Activated CD4-positive, alpha-beta T cell treated with anti-CD3 and anti-CD28 coated beads for 36 hours (primary cell): ENCODE measurements around the gene CEP131. TPM values are rescaled to one million over a fixed set of nuclear protein-coding genes. Genes with fewer than 3 reads are reported as not detected.

Experiments
- ATAC-seq: fragments of 200-7000 bp; cut with Tn5 transposase; one replicate; pipeline ENCODE4 v1.10.0; 2021; ENCODE audit warnings: mild to moderate bottlenecking, moderate library complexity
- CTCF ChIA-PET: fragments of 350-600 bp; sonication (Branson Sonifier 250); formaldehyde crosslinking; loops from one replicate; lab custom pipeline; 2021; ENCODE audit warnings: antibody characterized with exemption; lab: Charles Lee
- POLR2A ChIA-PET: fragments of 350-600 bp; sonication (Branson Sonifier 250); formaldehyde crosslinking; loops from one replicate; lab custom pipeline; 2021; ENCODE audit warnings: antibody characterized with exemption, inconsistent platforms; lab: Charles Lee
- DNase-seq: peaks from one replicate; pipeline ENCODE4 v3.0.0-alpha.2; 2020
- H3K27ac Mint-ChIP-seq: one replicate; pipeline ENCODE4 v1.8.0; 2021; ENCODE audit warnings: mixed read lengths
- H3K27me3 Mint-ChIP-seq: one replicate; pipeline ENCODE4 v1.8.0; 2021; ENCODE audit warnings: mixed read lengths
- H3K36me3 Mint-ChIP-seq: one replicate; pipeline ENCODE4 v1.8.0; 2021; ENCODE audit warnings: low read depth, mixed read lengths
- H3K4me1 Mint-ChIP-seq: one replicate; pipeline ENCODE4 v1.8.0; 2021; ENCODE audit warnings: mixed read lengths
- H3K4me3 Mint-ChIP-seq: one replicate; pipeline ENCODE4 v1.8.0; 2021; ENCODE audit warnings: mild to moderate bottlenecking, moderate library complexity, mixed read lengths
- H3K9me3 Mint-ChIP-seq: one replicate; pipeline ENCODE4 v1.8.0; 2021; ENCODE audit warnings: low read depth, mixed read lengths
- intact Hi-C, 2 experiments: fragments of 100-400 bp; cut with DNase I in 1 of 2; cut with micrococcal nuclease in 1 of 2; formaldehyde crosslinking; loops; one replicate each; pipeline versions ENCODE4 v1.14.2 to v1.15.1; 2022 to 2024; cut with DNase I, micrococcal nuclease
- total RNA-seq, 2 experiments: library from RNA; stranded (reverse); gene quantifications; one replicate each; pipeline ENCODE4 v1.2.3, GENCODE V29; 2021

Gene CEP131
- total RNA-seq, 2 experiments from 2014 or later = 7.6 to 9.5 TPM

DNA sequence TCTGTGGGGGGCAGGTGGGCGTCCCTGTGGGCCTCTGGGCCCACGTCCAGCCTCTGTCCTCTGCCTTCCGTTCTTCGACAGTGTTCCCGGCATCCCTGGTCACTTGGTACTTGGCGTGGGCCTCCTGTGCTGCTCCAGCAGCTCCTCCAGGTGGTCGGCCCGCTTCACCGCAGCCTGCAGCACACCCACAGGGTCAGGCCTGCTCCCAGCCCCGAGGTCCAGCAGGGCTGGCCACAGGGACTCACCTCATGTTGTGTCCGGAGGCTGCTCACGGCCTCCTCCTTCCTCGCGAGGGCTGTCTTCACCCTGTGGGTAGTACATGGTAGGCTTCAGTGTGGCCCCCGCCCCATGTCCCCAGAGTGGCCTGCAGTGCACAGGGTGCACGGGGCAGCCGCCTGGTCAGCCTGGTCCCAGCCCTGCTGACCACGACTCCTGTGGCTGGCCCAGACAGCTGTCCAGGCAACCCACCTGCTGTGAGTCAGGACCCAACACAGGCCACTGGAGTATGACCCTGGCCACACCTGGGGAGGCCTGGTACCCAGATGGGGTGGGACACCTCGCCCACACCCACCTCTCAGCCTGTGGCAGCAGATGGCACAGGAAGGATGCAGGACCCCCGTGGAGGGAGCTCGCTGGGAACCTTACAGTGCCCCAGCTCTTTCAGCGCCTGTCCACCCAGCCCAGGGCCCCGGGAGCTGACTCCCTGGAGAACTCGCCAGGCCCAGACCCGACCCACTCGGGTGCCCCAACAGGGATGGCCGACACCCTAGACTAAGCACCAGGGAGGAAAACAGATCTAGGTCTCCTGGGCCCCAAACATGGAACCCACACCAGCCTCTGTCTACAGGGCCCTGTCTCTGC is 32.9 kb downstream of the CEP131 start:
- ChIA-PET CTCF (interaction anchor here (0.6 kb wide), 1 partner anchor 642 kb away, joined by 4 read pairs; no protein-coding TSS in a partner anchor), POLR2A (no interaction called here)
- no peaks in the 10 kb centered on the region for H3K9me3 Mint-ChIP-seq
- no peaks in the 10 kb centered on the region for H3K36me3 Mint-ChIP-seq
- H3K27ac Mint-ChIP-seq = no peak overlapping the region
- H3K4me3 Mint-ChIP-seq = no peak overlapping the region
- ATAC-seq (no peak), DNase-seq (no peak)
- intact Hi-C loops = no loop called here
- H3K27me3 Mint-ChIP-seq = no peaks in the 10 kb centered on the region
- no peaks in the 10 kb centered on the region for H3K4me1 Mint-ChIP-seq

GRCh38 chr17:81189016-81189415 is 33.7 kb downstream of the CEP131 start:
- no peaks in the 10 kb centered on the region for H3K36me3 Mint-ChIP-seq
- no peak overlapping the region for H3K4me3 Mint-ChIP-seq
- H3K27me3 Mint-ChIP-seq = no peaks in the 10 kb centered on the region
- POLR2A ChIA-PET = no interaction called here
- intact Hi-C loops = no loop called here
- ATAC-seq = no peak
- H3K27ac Mint-ChIP-seq = no peak overlapping the region
- H3K4me1 Mint-ChIP-seq = no peaks in the 10 kb centered on the region
- H3K9me3 Mint-ChIP-seq = no peaks in the 10 kb centered on the region
- CTCF ChIA-PET = no interaction called here
- no peak for DNase-seq

DNA sequence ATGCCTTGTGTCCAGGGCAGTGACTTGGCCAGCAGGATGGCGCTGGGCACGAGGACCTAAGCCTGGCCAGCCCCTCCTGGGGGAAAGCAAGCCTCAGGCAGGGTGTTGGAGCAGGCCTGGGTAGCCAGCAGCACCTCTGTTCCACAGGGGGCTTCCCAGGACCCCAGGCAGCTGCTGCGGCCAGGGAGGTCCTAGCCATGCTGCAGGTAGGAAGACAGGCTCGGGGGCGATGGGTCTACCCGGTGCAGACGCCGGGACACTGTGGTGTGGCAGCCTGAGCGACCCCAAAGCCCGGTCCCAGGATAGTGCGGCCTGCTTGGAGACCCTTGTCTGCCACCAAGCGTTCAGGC is 34.3 kb downstream of the CEP131 start:
- H3K9me3 Mint-ChIP-seq = no peaks in the 10 kb centered on the region
- no peaks in the 10 kb centered on the region for H3K4me1 Mint-ChIP-seq
- H3K27me3 Mint-ChIP-seq = no peaks in the 10 kb centered on the region
- no peak overlapping the region for H3K4me3 Mint-ChIP-seq
- ATAC-seq = no peak
- intact Hi-C loops = no loop called here
- H3K27ac Mint-ChIP-seq = no peak overlapping the region
- no peaks in the 10 kb centered on the region for H3K36me3 Mint-ChIP-seq
- CTCF ChIA-PET = no interaction called here
- POLR2A ChIA-PET = no interaction called here
- DNase-seq = no peak

DNA sequence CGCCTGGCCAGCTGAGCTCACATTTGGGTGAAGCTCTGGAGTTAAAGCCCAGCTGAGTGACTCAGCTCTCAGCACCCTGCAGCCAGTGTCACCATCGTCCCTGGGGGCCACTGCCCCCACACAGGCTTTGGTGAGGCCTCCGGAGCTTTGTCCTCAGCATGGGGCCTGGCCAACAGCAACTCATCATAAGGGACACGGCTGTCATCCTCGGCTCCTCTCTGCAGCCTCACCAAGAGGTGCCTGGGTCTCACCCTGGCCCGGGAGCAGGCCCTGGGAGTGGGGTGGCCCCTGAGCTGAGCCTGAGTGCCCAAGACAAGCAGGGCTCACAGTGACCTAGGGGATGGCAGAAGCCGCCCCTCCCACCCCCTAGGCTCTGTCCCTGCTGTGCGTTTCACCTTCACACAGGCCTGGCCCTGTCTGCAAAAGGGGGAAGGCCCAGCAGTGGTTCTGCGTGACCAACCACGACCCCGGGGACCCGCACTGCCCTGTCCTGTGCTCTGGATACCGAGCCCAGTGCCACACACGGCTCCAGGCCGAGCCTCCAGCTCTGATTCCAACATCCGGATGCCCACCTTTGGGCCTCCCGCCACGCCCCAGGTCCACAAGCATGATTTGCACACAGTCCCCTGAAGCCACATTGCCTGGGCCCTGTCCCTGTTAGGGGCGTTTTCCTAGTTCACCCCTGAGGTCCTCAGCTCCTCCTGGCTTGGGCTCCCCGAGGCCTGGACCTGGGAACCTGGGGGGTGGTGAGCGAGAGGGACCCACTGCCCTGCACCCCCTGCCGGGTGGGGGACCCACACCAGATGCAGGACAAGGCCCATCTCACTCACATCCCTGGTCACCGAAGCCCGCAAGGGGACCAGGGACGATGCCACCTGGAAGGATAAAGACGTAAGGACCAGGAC is 34.9 kb downstream of the CEP131 start:
- Mint-ChIP-seq H3K4me3 (no peak overlapping the region), H3K9me3 (no peaks in the 10 kb centered on the region), H3K27ac (no peak overlapping the region), H3K36me3 (no peaks in the 10 kb centered on the region), H3K4me1 (no peaks in the 10 kb centered on the region), H3K27me3 (no peaks in the 10 kb centered on the region)
- ChIA-PET CTCF (interaction anchor here (0.6 kb wide), 1 partner anchor 789 kb away, joined by 3 read pairs; no protein-coding TSS in a partner anchor), POLR2A (no interaction called here)
- intact Hi-C loops = no loop called here
- no peak for ATAC-seq
- no peak for DNase-seq

GRCh38 chr17:81187120-81187519 is 35.6 kb downstream of the CEP131 start:
- DNase-seq = no peak
- POLR2A ChIA-PET = no interaction called here
- H3K36me3 Mint-ChIP-seq = no peaks in the 10 kb centered on the region
- no peaks in the 10 kb centered on the region for H3K4me1 Mint-ChIP-seq
- H3K4me3 Mint-ChIP-seq = no peak overlapping the region
- intact Hi-C loops = no loop called here
- no peaks in the 10 kb centered on the region for H3K9me3 Mint-ChIP-seq
- no peak overlapping the region for H3K27ac Mint-ChIP-seq
- CTCF ChIA-PET = interaction anchor here (0.6 kb wide), 1 partner anchor 788 kb away, joined by 3 read pairs; no protein-coding TSS in a partner anchor
- ATAC-seq = no peak
- no peaks in the 10 kb centered on the region for H3K27me3 Mint-ChIP-seq

DNA sequence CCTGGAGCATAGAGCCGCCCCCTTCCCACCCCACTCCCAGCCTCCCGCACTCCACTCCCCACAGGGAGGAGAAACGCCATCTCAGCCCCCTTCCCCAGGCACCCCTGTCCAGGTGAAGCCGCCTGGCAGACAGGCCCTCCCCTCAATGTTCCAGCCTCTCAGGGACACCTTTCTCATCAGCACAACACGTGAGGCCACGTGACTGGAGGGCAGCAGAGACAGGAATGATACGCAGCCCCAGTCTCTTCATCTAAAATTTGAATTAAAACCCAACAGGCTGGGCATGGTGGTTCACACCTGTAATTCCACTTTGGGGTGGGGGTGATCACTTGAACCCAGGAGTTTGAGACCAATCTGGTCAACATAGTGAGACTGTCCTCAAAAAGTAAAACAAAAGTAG is 36.6 kb downstream of the CEP131 start:
- CTCF ChIA-PET = interaction anchor here (0.5 kb wide), 1 partner anchor 429 kb away, joined by 3 read pairs; no protein-coding TSS in a partner anchor
- Mint-ChIP-seq H3K27ac (no peak overlapping the region), H3K4me3 (no peak overlapping the region), H3K27me3 (no peaks in the 10 kb centered on the region), H3K9me3 (no peaks in the 10 kb centered on the region), H3K4me1 (no peaks in the 10 kb centered on the region), H3K36me3 (no peaks in the 10 kb centered on the region)
- POLR2A ChIA-PET = no interaction called here
- no peak for ATAC-seq
- intact Hi-C loops = no loop called here
- DNase-seq = no peak

DNA sequence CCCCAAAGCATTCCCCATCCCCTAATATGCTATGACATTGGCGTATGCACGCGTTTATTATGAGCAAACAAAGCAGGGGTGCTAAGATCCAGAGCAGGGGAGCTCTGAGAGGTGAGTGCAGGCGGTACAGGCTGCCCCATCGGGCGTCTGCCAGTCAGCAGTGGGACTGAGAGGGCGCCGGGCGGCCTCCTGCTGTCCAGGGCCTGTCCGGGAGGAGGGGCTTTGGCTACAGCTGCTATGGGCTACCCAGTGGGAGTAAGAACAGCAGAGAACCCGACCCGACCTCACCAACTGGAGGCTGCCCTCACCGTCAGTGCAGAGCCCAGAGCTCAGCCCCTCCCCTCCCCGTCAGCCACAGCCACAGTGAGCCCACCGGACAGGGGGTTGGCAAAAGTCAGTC is 38.2 kb downstream of the CEP131 start:
- H3K27ac Mint-ChIP-seq = no peak overlapping the region
- no peaks in the 10 kb centered on the region for H3K9me3 Mint-ChIP-seq
- no peaks in the 10 kb centered on the region for H3K36me3 Mint-ChIP-seq
- POLR2A ChIA-PET = no interaction called here
- DNase-seq (no peak), ATAC-seq (no peak)
- CTCF ChIA-PET = no interaction called here
- intact Hi-C loops = no loop called here
- H3K4me1 Mint-ChIP-seq = no peaks in the 10 kb centered on the region
- H3K27me3 Mint-ChIP-seq = no peaks in the 10 kb centered on the region
- H3K4me3 Mint-ChIP-seq = no peak overlapping the region

DNA sequence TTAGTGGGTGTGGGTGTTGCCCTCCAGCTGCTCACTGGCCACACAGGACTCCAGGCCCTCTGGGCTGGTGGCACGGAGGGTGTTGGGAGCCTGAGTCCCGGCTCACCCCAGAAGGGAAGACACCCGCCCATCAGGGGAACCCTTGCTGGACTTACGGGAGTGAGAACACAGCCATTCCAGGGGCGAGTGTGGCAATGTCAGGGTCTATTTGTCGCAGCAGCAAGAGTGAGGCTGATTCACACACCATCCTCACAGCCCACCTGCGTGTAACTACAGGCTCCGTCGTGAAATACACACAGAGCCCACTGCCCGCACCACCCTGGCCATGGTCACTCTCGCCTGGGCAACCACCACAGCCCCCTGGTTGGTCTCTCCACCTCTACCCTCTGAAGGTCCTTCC is 39.0 kb downstream of the CEP131 start:
- Mint-ChIP-seq H3K36me3 (no peaks in the 10 kb centered on the region), H3K27ac (no peak overlapping the region), H3K9me3 (no peaks in the 10 kb centered on the region), H3K4me1 (no peaks in the 10 kb centered on the region), H3K4me3 (no peak overlapping the region), H3K27me3 (no peaks in the 10 kb centered on the region)
- intact Hi-C loops = no loop called here
- ATAC-seq (no peak), DNase-seq (no peak)
- ChIA-PET CTCF (no interaction called here), POLR2A (no interaction called here)

DNA sequence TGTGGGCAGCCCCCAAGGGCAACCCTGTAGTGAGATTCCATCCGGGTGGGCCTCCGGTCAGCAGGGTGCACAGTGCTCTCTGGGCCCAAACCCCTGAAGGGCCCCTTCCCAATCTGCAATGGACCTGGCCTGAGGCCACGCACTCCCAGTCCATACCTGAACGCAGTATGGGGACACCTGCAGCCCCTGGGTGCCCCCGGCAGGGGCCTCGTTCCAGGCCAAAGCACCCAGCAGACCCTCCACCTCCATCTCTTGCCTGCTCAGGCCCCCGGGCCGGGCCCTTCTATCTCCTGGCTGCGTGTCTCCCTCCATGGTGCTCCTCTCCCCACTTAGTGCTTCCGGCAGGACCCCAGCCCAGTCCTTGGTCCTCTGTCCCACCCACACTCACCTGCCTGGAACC is 39.4 kb downstream of the CEP131 start:
- Mint-ChIP-seq H3K4me3 (no peak overlapping the region), H3K36me3 (no peaks in the 10 kb centered on the region), H3K4me1 (no peaks in the 10 kb centered on the region), H3K9me3 (no peaks in the 10 kb centered on the region), H3K27me3 (no peaks in the 10 kb centered on the region), H3K27ac (no peak overlapping the region)
- CTCF ChIA-PET = no interaction called here
- no peak for ATAC-seq
- intact Hi-C loops = no loop called here
- no peak for DNase-seq
- POLR2A ChIA-PET = no interaction called here

- ChIA-PET POLR2A (no interaction called here), CTCF (interaction anchor here (0.5 kb wide), 1 partner anchor 89 kb away, joined by 3 read pairs; no protein-coding TSS in a partner anchor)
- H3K27ac Mint-ChIP-seq = no peak overlapping the region
- intact Hi-C loops = no loop called here
- H3K9me3 Mint-ChIP-seq = no peaks in the 10 kb centered on the region
- DNase-seq (no peak), ATAC-seq (no peak)
- H3K4me3 Mint-ChIP-seq = no peak overlapping the region
- H3K4me1 Mint-ChIP-seq = no peaks in the 10 kb centered on the region
- H3K27me3 Mint-ChIP-seq = no peaks in the 10 kb centered on the region
- no peaks in the 10 kb centered on the region for H3K36me3 Mint-ChIP-seq
Observed at GRCh38 chr17:81182596-81182995, 40.2 kb downstream of the CEP131 start.

DNA sequence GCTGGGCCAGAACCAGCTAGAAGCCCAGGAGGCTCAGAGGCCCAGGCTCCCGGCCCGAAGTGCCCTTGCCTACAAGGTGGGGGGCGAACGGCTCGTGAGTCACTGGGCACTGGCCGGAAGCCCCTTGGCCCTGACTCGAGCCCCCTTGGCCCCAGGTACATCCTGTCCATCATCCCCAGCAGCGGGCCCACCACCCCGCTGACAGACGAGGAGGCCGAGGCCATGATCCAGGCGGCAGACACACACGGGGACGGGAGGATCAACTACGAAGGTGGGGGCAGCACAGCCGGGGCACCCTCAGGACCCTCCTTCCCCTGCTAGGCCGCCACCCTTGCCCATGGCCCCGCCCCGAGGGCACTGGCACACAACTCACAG is 41.0 kb downstream of the CEP131 start:
- H3K36me3 Mint-ChIP-seq = no peaks in the 10 kb centered on the region
- no peaks in the 10 kb centered on the region for H3K27me3 Mint-ChIP-seq
- ChIA-PET CTCF (interaction anchor here (0.7 kb wide), 1 partner anchor 22 kb away, joined by 4 read pairs; no protein-coding TSS in a partner anchor), POLR2A (no interaction called here)
- no peak overlapping the region for H3K27ac Mint-ChIP-seq
- intact Hi-C loops = no loop called here
- no peak for DNase-seq
- H3K4me3 Mint-ChIP-seq = no peak overlapping the region
- H3K4me1 Mint-ChIP-seq = no peaks in the 10 kb centered on the region
- no peaks in the 10 kb centered on the region for H3K9me3 Mint-ChIP-seq
- no peak for ATAC-seq
